NCI-H1694 treated with DMSO at 0.1 percent for 48 hours (cell line): Measurements from ENCODE around the gene ARRDC3.
"Not testable (repeated sequence)": the region's sequence is repeated elsewhere in the genome, so short reads cannot be mapped to it uniquely, and the experiment has no call there.

Experiments used
- DNase-seq: peaks from one replicate; lab custom pipeline; 2025; lab: John Stamatoyannopoulos, UW

ARRDC3 gene

DNA sequence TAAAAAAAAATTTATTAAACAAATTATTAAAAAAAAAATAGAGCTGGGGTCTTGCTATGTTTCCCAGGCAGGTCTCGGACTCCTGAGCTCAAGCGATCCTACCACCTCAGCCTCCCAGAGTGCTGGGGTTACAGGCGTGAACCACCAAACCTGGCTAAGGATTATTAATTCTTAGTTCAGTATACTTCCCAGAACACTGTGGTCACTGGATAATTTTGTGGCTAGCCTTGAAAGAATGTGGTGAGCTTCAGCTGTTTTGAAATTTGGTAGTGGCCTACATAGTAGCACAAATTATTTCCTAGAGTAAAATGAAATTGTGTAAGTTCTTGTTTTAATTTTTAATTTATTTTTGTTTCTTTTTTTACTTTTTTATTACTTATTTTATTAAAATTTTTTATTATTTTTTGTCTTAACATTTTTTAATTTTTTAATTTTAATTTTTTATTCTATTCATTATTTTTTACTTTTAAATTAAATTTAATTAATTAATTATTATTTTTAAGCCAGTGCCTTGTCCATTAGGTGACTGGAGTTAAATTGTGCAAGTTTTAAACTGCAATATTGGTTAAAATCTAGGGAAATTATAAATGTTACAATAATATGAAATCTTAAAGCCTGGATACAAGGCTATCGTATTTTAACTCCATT, 23.0 kb downstream of the ARRDC3 start:
- no peak for DNase-seq

DNA sequence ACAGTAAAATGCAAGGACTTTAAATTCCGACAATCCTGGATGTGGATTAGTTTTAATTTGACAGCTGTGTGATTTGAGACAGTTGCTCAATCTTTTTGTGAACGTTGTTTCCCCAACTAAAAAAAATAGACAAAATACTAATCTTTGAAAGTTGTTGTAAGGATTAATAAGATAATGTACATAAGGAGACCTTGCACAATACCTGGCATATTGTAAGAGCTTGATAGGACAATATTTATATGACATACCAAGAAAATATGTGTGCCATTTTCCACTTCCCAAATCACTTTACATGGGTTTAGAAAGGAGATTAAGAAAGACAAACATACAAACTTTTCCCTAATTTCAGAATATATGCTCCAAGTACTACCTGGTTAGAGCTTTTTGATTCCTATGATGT, 25.3 kb downstream of the ARRDC3 start:
- DNase-seq: no peak

DNA sequence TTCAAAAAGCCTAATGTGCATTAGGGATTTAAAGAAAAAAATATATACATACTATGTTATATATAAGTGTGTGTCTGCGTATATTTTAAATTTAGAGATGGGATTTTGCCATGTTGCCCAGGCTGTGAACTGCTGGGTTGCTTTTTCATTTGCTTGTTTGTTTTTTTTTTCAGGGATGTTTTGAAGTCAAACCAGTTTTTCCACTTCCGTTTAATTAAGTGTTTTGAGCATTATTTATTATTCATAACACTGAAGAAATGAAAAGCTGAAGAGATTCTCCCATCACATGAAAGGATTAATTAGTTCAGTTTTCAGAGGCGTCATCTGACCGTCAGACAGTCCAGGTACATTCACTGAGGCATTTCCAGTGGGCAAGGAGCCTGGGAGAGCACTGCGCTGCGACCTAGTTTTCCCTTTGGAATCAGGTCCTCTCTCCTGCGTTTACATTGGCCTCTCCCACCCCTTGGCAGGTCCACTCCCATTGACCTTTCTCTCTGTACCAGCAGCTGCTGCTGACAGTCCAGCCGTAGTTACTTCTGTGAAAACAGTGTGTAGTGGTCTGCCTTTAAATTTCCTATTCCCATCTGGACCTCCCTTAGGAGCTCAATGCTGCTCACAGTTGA, 26.0 kb downstream of the ARRDC3 start:
- no peak for DNase-seq

DNA sequence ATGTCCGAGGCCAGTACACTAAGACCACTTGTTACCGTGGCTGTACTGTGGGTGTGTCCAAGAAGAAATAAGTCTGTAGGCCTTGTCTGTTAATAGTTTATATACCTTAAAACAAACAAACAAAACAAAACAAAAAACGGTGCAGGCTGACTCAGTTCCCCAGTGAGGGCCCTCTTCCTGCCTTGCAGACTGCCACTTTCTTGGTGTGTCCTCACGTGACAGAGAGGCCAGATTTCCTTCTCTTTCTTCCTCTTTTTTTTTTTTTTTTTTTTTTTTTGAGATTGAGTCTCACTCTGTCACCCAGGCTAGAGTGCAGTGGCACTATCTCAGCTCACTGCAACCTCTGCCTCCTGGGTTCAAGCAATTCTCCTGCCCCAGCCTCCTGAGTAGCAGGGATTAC, 28.2 kb downstream of the ARRDC3 start:
- DNase-seq: not testable (repeated sequence)

DNA sequence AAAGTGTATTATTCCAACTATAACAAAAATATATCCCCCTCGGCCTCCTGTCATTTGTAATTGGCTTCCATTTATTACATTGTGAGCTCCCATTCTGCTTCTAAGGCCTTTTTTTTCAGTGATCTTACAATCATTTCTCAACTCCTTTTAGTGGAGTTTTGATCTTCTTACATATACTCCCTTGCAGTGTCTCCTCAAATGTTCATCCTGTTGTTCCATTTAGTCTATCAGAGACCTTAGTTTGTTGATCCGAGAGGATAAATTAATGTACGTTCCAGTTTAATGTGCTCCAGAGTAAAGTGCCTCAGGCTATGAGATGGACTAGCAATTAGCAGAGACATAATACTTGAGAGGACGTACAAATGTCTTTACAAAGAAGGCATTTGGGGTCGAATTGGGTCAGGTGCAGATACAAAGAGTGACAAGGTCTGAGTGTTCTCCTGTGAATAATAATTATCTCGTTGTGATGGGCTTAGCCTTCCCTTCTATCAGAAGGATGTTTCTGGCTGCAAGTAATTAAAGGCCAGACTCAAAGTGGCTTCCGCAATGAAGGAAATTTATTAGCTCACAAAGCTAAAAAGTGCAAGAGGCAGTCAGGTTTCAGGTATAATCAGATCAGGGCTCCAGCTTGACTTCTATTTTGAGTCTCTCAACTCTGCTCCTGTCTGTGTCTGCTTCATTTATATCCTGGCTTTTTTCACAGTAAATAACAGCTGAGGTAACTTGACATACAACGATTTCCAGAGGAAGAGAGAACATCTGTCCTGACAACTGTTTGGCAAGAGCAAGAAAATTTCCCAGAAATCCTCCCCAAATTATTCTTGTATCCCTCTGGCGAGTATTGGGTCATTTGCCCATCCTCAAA, 30.1 kb downstream of the ARRDC3 start:
- DNase-seq: no peak

DNA sequence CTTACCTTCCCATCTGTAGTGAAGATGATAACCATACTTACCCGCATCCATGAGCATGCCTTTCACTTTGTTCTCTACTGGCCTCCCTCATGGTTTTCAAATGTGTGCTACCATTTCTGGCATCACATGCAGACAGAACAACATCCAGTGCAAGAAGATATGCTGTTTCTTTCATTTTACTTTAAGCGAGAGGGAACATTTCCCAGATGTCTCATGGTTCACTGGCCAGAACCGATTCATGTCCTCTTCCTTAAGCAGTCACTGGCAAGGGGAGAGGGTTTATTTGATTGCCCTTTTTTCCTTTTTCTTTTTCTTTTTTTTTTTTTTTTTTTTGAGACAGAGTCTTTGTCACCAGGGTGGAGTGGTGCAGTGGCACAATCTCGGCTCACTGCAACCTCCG, 37.7 kb downstream of the ARRDC3 start:
- DNase-seq: no peak

DNA sequence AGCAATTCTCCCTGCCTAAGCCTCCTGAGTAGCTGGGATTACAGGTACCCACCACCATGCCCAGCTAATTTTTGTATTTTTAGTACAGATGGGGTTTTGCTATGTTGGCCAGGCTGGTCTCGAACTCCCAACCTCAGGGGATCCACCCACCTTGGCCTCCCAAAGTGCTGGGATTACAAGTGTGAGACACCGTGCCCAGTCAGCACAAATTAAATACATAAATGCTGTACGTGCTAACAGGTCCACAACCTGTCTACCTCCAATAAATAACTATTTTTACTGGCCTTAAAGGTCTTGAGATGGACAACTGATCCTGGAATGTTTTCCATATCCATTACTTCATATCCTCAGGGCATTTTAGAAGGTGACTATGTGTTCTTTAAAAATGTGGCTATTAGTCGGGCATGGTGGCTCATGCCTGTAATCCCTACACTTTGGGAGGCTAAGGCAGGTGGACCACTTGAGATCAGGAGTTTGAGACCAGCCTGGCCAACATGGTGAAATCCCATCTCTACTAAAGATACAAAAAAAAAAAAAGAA, 38.4 kb downstream of the ARRDC3 start:
- not testable (repeated sequence) for DNase-seq

DNA sequence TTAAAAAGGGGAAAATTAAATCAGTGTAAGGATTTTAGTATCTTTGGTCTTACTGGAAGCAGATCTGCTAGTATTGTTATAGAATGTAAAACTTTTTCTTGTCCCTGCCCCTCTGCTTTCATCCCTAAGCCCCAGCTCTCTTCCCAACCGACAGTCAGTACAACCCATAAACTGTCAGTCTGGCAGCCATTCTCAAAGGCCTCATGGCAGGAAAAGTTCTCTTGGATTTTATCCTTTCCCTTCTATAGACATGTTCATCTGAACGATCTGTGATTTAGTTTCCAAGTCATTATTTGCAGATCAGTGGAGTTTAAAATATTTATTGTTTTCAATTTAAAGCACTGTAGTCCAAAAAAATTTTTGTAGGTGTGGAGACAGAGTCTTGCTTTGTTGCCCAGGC, 39.2 kb downstream of the ARRDC3 start:
- DNase-seq: no peak

DNA sequence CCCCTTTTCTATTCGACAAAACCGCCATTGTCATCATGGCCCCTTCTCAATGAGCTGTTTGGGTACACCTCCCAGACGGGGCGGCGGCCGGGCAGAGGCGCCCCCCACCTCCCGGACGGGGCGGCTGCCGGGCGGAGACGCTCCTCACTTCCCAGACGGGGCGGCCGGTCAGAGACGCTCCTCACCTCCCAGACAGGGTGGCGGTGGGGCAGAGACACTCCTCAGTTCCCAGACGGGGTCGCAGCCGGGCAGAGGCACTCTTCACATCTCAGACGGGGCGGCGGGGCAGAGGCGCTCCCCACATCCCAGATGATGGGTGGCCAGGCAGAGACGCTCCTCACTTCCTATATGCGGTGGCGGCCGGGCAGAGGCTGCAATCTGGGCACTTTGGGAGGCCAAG, 40.2 kb downstream of the ARRDC3 start:
- DNase-seq: not testable (repeated sequence)

DNA sequence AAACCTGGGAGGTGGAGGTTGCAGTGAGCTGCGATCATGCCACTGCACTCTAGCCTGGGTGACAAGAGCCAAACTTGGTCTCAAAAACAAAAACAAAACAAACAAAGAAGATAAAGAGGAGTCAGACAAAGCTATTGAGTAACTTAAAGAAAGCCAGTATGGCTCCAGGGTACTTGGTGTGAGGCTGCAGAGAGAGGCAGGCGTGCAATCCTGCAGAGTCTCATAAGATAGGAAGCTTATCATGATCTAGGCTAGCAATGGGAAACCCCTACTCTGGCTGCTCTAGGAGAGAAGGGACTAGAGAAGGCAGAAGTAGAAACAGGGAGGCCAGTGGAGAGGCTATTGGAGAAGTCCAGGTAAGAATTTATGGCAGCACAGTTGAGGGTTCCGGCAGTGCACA, 42.0 kb downstream of the ARRDC3 start:
- no peak for DNase-seq

DNA sequence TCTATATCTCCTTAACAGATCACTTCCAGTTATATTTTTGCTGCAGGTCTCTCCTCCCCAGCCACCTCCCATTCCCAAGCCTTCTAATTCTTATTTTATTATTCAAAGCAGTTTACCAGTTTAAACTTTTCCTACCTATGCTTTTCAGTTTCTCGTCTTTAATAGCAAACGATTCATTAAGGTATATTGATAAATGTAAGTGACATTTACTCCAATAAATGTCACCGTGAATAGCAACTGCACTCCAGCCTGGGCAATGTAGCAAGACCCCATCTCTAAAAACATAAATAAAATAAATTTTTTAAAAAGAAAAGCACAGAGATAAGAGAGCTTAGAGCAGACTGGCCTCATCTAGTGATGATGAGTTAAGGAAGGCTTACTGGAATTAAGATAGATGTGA, 42.6 kb downstream of the ARRDC3 start:
- no peak for DNase-seq

DNA sequence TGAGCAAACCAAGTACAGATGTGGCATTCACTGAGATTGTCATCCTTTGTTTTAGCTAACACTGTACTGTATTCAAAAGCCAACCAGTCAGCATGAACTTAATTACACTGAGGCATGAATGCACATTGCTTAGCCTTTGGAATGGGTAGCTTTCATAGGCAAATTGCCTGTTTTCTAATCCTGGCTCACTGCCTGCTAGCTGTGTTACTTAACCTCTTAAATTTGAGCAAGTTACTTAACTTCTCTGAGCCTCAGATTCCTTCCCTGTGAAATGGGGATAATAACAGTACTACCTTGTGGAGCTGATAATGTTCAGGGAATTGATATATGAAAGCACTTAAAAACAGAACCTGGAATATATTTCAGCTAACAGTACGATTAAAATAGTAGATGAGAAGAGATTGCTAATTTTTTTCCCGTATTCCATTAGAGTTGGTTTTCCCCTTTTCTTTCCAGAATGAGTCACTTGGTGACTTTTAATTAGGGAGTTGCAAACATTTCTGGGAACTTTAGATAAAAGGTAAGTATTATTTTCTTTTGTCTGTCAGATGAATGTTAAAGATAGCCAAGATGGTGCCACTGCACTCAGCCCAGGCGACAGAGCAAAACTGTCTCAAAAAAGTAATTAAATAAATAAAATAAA, 43.9 kb downstream of the ARRDC3 start:
- DNase-seq: no peak

DNA sequence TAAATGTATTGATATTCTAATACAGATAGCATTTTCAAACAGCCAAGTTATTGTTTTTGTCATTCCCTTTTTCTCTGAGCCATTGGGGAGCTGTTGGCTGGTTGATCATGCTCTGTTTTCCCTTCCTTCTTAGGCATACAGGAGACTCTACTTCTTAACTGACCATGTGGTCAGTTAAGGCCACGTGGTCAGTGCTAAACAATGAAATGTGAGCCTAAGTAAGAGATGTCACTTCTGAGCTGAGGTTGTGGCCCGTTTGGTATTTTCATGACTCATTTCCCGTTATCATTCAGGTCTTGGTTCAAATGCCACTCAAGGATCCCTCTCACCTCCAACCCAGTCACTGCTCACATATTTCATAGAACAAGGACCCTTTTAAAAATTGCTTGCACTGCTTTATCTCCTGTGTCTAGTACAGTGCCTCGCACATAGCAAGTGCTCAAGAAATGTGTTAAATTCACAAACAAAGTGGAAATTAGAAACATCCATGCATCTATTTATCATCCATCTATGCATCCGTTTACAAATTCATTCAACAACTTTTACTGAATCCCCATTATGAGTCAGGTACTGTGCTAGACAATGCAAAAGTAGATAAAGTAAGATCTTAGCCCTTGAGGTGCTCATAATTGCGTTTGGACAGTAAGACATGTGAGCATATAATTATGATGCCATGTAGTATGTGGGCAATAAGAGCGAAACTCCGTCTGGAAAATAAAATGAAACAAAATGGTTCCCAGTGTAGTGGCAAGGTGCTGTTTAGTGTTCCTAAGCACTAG, 50.7 kb downstream of the ARRDC3 start:
- no peak for DNase-seq

DNA sequence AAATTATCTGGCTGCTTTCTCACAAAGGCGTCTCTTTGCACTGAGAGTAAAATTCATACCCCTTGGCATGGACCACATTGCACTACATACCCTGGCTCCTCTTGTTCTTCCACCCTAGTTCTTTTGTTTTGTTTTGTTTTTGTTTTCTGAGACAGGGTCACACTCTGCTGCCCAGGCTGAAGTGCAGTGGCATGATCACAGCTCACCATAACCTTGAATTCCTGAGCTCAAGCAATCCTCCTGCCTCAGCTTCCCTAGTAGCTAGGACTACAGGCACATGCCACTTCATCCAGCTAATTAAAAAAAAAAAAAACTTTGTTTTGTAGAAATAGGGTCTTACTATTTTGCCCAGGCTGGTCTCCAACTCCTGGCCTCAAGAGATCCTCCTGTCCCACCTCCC, 51.4 kb downstream of the ARRDC3 start:
- DNase-seq: no peak

DNA sequence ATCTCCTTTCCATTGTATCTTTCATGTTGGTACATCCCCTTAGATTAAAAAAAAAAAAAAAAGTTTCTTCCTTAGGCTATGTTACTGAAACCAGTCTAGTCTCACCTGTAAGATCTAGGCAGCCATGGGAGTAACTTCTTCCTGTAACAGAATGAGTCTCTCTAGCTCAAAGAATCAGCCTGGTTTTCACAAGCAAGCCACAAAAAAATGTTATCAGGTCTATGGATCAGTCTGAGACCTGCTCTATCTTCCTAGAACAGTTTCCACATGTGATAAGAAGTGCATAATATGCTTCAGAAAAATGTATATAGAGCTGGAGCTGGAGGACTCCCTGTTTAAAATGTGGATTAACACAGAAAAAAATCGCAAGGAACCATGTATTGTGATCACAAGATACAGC, 53.8 kb downstream of the ARRDC3 start:
- no peak for DNase-seq

DNA sequence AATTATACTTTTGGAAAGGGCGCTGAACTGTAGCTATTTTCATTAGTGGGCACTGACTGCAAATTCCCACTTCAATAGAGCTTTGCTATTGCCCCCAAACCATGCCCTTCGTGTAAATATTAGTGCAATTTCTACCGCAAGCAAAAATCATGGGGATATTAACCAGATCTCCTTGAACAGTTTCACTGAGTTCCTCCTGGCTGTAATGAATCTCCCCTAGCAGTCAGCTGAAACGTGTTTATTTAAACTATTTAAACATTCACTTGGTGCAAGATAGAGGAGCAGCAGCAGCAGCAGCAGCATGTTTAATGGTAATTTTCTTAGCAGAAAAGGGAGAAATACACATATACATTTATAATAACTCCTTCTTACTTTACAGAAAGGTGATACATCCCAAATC, 54.4 kb downstream of the ARRDC3 start:
- no peak for DNase-seq

DNA sequence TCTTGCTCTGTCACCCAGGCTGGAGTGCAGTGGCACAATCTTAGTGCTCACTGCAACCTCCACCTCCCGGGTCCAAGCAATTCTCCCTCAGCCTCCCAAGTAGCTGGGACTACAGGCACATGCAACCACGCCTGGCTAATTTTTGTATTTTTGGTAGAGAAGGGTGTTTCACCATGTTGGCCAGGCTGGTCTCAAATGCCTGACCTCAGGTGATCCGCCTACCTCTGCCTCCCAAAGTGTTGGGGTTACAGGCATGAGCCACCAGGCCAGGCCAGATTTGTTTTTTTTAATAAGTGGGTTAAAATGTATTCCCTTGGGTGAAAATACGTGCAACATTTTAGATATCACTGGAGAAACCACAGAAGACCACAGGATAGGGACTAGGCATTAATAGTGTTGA, 60.1 kb downstream of the ARRDC3 start:
- not testable (repeated sequence) for DNase-seq

DNA sequence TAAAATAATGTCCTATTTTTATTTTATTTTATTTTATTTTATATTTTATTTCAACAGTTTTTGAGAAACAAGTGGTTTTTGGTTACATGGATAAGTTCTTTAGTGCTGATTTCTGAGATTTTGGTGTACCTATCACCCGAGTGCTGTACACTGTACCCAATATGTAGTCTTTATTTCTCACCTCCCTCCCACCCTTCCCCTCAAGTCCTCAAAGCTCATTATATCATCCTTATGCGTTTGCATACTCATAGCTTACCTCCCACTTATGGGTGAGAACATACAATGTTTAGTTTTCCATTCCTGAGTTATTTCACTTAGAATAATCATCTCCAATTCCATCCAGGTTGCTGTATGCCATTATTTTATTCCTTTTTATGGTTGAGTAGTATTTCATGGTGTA, 63.5 kb downstream of the ARRDC3 start:
- no peak for DNase-seq

DNA sequence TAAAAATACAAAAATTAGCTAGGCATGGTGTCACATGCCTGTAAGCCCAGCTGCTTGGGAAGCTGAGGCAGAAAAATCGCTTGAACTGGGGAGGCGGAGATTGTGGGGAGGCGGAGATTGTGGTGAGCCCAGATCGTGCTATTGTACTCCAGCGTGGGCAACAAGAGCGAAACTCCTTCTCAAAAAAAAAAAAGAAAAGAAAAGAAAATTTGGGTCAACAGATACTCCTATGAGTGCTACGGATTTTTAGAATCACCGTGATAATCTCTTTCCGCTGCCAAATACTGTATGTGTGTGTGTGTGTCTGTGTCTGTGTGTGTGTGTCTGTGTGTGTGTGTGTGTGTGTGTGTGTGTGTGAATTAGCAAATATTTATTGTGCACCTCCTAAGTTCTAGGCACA, 64.4 kb downstream of the ARRDC3 start:
- DNase-seq: no peak
